Lower leg skin (tissue), 3 donors: ENCODE data around the gene LMBR1.

Experiments used
- POLR2A ChIP-seq, 2 donors: fragments of 450-650 bp; IDR thresholded peaks; one replicate each; pipeline ENCODE4 v1.6.1; 2016 to 2017; ENCODE audit warnings: antibody characterized with exemption in 2 of 2, mild to moderate bottlenecking in 1 of 2, moderate library complexity in 1 of 2
- TF ChIP-seq, protein P1 (sequence below), 3 donors: fragments of 450-650 bp; IDR thresholded peaks; one replicate each; pipeline ENCODE4 v1.5.1; 2016; ENCODE audit warnings: antibody characterized with exemption in 3 of 3, mild to moderate bottlenecking in 3 of 3, moderate library complexity in 2 of 3

GRCh38 chr7:156642306-156643045 lies 250.5 kb downstream of the LMBR1 start:
- no peak for TF ChIP-seq POLR2A (IDR thresholded peaks at IDR 0.05)
- TF ChIP-seq, protein P1, sequence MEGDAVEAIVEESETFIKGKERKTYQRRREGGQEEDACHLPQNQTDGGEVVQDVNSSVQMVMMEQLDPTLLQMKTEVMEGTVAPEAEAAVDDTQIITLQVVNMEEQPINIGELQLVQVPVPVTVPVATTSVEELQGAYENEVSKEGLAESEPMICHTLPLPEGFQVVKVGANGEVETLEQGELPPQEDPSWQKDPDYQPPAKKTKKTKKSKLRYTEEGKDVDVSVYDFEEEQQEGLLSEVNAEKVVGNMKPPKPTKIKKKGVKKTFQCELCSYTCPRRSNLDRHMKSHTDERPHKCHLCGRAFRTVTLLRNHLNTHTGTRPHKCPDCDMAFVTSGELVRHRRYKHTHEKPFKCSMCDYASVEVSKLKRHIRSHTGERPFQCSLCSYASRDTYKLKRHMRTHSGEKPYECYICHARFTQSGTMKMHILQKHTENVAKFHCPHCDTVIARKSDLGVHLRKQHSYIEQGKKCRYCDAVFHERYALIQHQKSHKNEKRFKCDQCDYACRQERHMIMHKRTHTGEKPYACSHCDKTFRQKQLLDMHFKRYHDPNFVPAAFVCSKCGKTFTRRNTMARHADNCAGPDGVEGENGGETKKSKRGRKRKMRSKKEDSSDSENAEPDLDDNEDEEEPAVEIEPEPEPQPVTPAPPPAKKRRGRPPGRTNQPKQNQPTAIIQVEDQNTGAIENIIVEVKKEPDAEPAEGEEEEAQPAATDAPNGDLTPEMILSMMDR (IDR thresholded peaks at IDR 0.05) = no peak
